Naive thymus-derived CD4-positive, alpha-beta T cell (primary cell): ENCODE results near the gene HPS1. TPM values are rescaled to one million over a fixed set of nuclear protein-coding genes. Genes with fewer than 3 reads are reported as not detected.

Source experiments
- ATAC-seq: fragments of 150-1000 bp; cut with Tn5 transposase; 2 replicates; pipeline ENCODE4 v1.10.0; 2021; ENCODE audit warnings: mild to moderate bottlenecking, moderate library complexity
- CTCF ChIA-PET: fragments of 350-600 bp; sonication (Branson Sonifier 250); formaldehyde crosslinking; loops from one replicate; lab custom pipeline; 2021; ENCODE audit warnings: antibody characterized with exemption; lab: Charles Lee
- POLR2A ChIA-PET: fragments of 350-600 bp; sonication (Branson Sonifier 250); formaldehyde crosslinking; loops from one replicate; lab custom pipeline; 2021; ENCODE audit warnings: antibody characterized with exemption, inconsistent platforms; lab: Charles Lee
- DNase-seq, 9 donors: peaks; one replicate each; pipeline versions ENCODE4 v3.0.0 to v3.0.0-alpha.2; 2020 to 2022; ENCODE audit warnings: mixed read lengths in 1 of 9
- H3K27ac ChIP-seq: one replicate; pipeline ENCODE4 v1.7.0; 2013; ENCODE audit warnings: mild to moderate bottlenecking, low read depth, low read length, moderate library complexity
- H3K27me3 ChIP-seq, 2 donors: one replicate each; pipeline ENCODE4 v1.7.0; 2013; ENCODE audit warnings: low read length in 2 of 2, mild to moderate bottlenecking in 2 of 2, moderate library complexity in 2 of 2; ENCODE audit not compliant: control insufficient read depth in 2 of 2, insufficient read depth in 2 of 2
- H3K36me3 ChIP-seq, 3 experiments: 1 replicate in 2 of 3; 2 replicates in 1 of 3; pipeline ENCODE4 v1.7.0; 2013; ENCODE audit warnings: low read length in 3 of 3, mild to moderate bottlenecking in 3 of 3, moderate library complexity in 1 of 3; ENCODE audit not compliant: insufficient read depth in 3 of 3, control insufficient read depth in 2 of 3
- H3K4me1 ChIP-seq, 2 donors: one replicate each; pipeline ENCODE4 v1.7.0; 2013; ENCODE audit warnings: low read length in 2 of 2, mild to moderate bottlenecking in 2 of 2, moderate library complexity in 1 of 2; ENCODE audit not compliant: control insufficient read depth in 2 of 2, insufficient read depth in 2 of 2
- H3K4me3 ChIP-seq: 2 replicates; pipeline ENCODE4 v1.7.0; 2013; ENCODE audit warnings: mild to moderate bottlenecking, low read length
- H3K9me3 ChIP-seq, 3 experiments: 1 replicate in 2 of 3; 2 replicates in 1 of 3; pipeline ENCODE4 v1.7.0; 2013; ENCODE audit warnings: low read length in 3 of 3; ENCODE audit not compliant: control insufficient read depth in 2 of 3
- H3K27ac Mint-ChIP-seq, 9 donors: one replicate each; pipeline ENCODE4 v1.8.0; 2020 to 2022; ENCODE audit warnings: mixed read lengths in 9 of 9, mild to moderate bottlenecking in 8 of 9, moderate library complexity in 5 of 9, inconsistent platforms in 2 of 9
- H3K27me3 Mint-ChIP-seq, 5 donors: one replicate each; pipeline ENCODE4 v1.8.0; 2021 to 2022; ENCODE audit warnings: mixed read lengths in 5 of 5, mild to moderate bottlenecking in 1 of 5
- H3K36me3 Mint-ChIP-seq, 5 donors: one replicate each; pipeline ENCODE4 v1.8.0; 2020 to 2022; ENCODE audit warnings: mixed read lengths in 5 of 5, mild to moderate bottlenecking in 3 of 5, inconsistent platforms in 1 of 5
- H3K4me1 Mint-ChIP-seq, 7 donors: one replicate each; pipeline ENCODE4 v1.8.0; 2020 to 2022; ENCODE audit warnings: mixed read lengths in 7 of 7, mild to moderate bottlenecking in 3 of 7, inconsistent platforms in 1 of 7
- H3K4me3 Mint-ChIP-seq, 10 donors: one replicate each; pipeline ENCODE4 v1.8.0; 2020 to 2022; ENCODE audit warnings: mild to moderate bottlenecking in 10 of 10, mixed read lengths in 10 of 10, moderate library complexity in 6 of 10, inconsistent platforms in 2 of 10
- H3K9me3 Mint-ChIP-seq, 11 donors: one replicate each; pipeline ENCODE4 v1.8.0; 2020 to 2022; ENCODE audit warnings: mixed read lengths in 11 of 11, mild to moderate bottlenecking in 4 of 11, inconsistent platforms in 1 of 11, moderate library complexity in 1 of 11
- intact Hi-C, 2 donors: fragments of 100-400 bp; cut with micrococcal nuclease; formaldehyde crosslinking; loops; one replicate each; pipeline ENCODE4 v1.15.1; 2023
- polyA plus RNA-seq, 2 donors: library from polyadenylated mRNA; unstranded; fragments of 300-500 nt; fragmentation: Illumina TruSeq; gene quantifications; one replicate each; pipeline ENCODE4 v1.2.3, GENCODE V29; 2021
- total RNA-seq, 6 experiments: library from RNA in 5 of 6; stranded (reverse) in 5 of 6; gene quantifications; 1 replicate in 5 of 6; 2 replicates in 1 of 6; pipeline ENCODE4 v1.2.3 and lab custom pipeline; 2021 to 2026

The HPS1 gene
- total and polyA plus RNA-seq, 7 experiments from 2014 or later: 54.3 to 107 (median 89.5) TPM

DNA sequence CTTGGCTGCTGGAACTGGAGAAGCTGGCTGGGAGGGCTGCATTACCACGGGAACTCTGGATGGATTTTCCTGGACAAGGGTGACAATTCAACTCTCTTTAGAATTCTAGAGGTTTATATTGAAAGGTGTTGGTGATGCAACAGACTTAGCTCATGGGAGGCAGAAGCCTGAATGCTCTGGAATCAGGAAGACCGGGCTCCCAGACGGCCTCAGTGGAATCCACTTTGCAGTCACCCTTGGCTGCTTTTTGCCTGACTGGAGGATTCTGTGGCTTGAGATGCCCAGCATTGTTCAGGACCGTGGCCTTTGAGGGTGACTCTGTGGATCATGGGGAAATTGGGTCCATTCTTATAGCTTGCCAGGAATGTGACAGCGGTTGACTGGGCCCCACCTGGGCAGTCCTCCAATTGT, 64.0 kb downstream of the HPS1 start:
- intact Hi-C loops: no loop called here
- ATAC-seq (no peak), DNase-seq (no peak)
- H3K27me3 ChIP-seq: no peaks in the 10 kb centered on the region
- Mint-ChIP-seq H3K9me3 (peaks cover 0 to 4% (median 0%) of the 10 kb centered on the region in 11 donors), H3K27ac (no peak overlapping the region), H3K4me3 (no peak overlapping the region), H3K4me1 (no peaks in the 10 kb centered on the region), H3K27me3 (no peaks in the 10 kb centered on the region), H3K36me3 (peaks cover 0 to 52% (median 21%) of the 10 kb centered on the region in 5 donors)
- H3K4me1 ChIP-seq: no peaks in the 10 kb centered on the region
- CTCF ChIA-PET: no interaction called here
- H3K4me3 ChIP-seq: no peak overlapping the region
- POLR2A ChIA-PET: interaction anchor here (0.6 kb wide), 1 partner anchor 1565 kb away, joined by 3 read pairs; no protein-coding TSS in a partner anchor
- H3K9me3 ChIP-seq: peaks cover 0 to 1% (median 0%) of the 10 kb centered on the region in 3 experiments
- H3K27ac ChIP-seq: no peak overlapping the region
- H3K36me3 ChIP-seq: peaks cover 0 to 24% (median 0%) of the 10 kb centered on the region in 3 experiments

DNA sequence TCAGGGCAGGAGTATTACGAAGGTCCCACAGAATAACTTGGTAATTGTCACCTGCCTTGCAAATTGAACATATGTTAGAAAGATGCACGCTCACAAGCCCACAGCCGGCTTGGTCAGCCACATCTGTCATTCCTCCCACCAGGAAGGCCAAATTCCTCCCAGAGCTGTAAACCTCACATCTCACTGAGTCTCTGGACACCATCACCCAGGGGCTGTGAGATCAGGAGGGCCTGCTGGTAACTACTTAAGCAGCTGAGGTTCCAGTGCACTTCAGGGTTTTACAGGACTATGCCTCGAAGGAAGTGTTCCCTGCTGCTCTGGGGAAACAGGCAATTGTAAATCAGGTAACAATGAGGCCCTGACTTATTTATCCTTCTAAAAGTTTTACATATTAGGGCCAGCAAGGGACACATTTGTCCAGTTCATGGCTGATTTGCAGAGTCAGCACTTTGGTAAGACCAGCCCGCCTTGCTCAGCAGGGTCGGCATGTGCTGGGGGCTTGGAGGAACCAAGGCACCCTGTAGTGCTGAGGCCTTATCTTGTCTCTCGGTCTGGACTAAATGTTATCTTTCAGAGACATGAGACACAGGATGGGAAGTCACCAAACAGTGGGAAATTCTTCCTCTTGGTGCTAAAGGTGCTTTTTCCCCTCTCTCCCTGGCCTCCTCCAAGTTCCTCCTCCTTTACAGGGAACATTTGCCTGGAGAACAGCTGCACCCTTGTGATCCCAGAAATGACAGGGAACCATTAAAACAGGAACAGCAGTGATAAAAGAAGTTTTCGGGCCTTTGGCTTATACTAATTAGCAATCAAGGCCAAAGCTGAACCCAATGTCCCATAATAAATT, 66.0 kb downstream of the HPS1 start:
- no peak overlapping the region for H3K4me3 ChIP-seq
- H3K9me3 ChIP-seq: peaks cover 0 to 3% (median 0%) of the 10 kb centered on the region in 3 experiments
- POLR2A ChIA-PET: no interaction called here
- CTCF ChIA-PET: no interaction called here
- peaks cover 0 to 49% (median 12%) of the 10 kb centered on the region in 5 donors for H3K36me3 Mint-ChIP-seq
- no peak overlapping the region for H3K27ac Mint-ChIP-seq
- no peak for ATAC-seq
- DNase-seq: no peak
- H3K4me1 ChIP-seq: no peaks in the 10 kb centered on the region
- H3K27ac ChIP-seq: no peak overlapping the region
- intact Hi-C loops: no loop called here
- H3K9me3 Mint-ChIP-seq: peaks cover 0 to 6% (median 0%) of the 10 kb centered on the region in 11 donors
- H3K27me3 ChIP-seq: no peaks in the 10 kb centered on the region
- H3K36me3 ChIP-seq: peaks cover 0 to 17% (median 0%) of the 10 kb centered on the region in 3 experiments
- H3K27me3 Mint-ChIP-seq: no peaks in the 10 kb centered on the region
- H3K4me1 Mint-ChIP-seq: no peaks in the 10 kb centered on the region
- no peak overlapping the region for H3K4me3 Mint-ChIP-seq

DNA sequence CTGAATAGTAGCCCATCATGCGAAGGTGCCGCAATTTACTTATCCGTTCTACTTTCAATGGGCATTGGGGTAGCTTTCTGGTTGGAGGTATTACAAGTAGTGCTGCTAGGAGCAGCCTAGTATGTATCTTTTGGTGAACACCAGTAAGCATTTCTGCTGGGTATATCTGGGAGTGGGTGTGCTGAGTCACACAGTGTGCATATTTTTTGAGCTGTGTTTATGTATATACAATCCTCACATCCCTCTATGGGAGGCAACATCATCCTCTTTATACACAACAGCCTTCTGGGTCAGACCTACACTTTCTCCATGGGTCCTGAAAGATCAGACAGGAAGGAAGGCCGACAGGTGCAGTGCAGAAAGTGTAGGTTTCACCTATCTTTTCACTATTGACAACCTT, 68.0 kb downstream of the HPS1 start:
- Mint-ChIP-seq H3K9me3 (peaks cover 0 to 6% (median 0%) of the 10 kb centered on the region in 11 donors), H3K27me3 (peaks cover 0 to 4% (median 0%) of the 10 kb centered on the region in 5 donors), H3K36me3 (peaks cover 0 to 39% (median 12%) of the 10 kb centered on the region in 5 donors), H3K4me3 (no peak overlapping the region), H3K27ac (no peak overlapping the region), H3K4me1 (no peaks in the 10 kb centered on the region)
- ATAC-seq (no peak), DNase-seq (no peak)
- Histone ChIP-seq H3K36me3 (peaks cover 0 to 7% (median 0%) of the 10 kb centered on the region in 3 experiments), H3K9me3 (peaks cover 0 to 3% (median 0%) of the 10 kb centered on the region in 3 experiments), H3K27me3 (no peaks in the 10 kb centered on the region), H3K4me3 (no peak overlapping the region), H3K27ac (no peak overlapping the region), H3K4me1 (no peaks in the 10 kb centered on the region)
- CTCF ChIA-PET: no interaction called here
- intact Hi-C loops: no loop called here
- POLR2A ChIA-PET: no interaction called here

DNA sequence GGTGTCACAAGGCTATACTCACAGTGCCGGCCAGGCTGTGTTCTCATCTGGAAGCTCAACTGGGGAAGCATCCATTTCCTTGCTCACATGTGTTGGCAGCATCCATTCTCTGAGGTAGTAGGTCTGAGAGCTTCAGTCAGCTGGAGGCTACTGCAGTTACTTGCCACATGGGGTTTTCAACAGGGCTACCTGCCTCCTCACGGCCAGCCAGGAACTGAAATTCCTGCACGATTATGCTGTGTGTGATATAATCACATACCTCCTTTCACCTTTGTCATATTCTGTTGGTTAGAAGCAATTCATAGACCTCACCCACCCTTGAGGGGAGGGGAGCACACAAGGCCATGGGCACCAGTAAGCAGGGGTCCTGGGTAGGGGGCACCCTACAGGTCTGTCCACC, 69.2 kb downstream of the HPS1 start:
- no peak overlapping the region for H3K27ac Mint-ChIP-seq
- H3K4me1 Mint-ChIP-seq: no peaks in the 10 kb centered on the region

DNA sequence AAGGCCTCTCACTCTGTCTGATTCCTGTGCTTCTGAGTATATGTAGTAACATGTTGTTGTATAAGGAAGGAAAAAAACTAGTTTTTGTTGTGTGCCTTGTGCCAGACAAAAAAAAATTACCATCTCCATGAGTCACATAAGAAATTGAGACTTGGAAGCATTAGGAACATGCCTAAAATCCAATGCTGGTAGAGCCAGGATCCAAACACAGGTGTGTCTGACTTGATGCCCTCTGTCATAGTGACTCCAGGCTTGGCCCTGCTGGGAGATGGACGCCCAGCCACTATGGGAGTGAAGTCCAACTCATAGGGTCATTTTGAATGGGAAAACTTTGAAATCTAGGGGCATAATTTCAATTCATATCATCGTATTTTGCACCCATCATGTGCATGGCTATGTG, 69.7 kb downstream of the HPS1 start:
- peaks cover 0 to 4% (median 0%) of the 10 kb centered on the region in 5 donors for H3K27me3 Mint-ChIP-seq
- no peak overlapping the region for H3K4me3 Mint-ChIP-seq
- Histone ChIP-seq H3K36me3 (no peaks in the 10 kb centered on the region), H3K27me3 (no peaks in the 10 kb centered on the region), H3K4me1 (no peaks in the 10 kb centered on the region), H3K27ac (no peak overlapping the region), H3K4me3 (no peak overlapping the region), H3K9me3 (peaks cover 0 to 3% (median 0%) of the 10 kb centered on the region in 3 experiments)
- intact Hi-C loops: no loop called here
- ChIA-PET CTCF (no interaction called here), POLR2A (no interaction called here)
- H3K9me3 Mint-ChIP-seq: peaks cover 0 to 6% (median 0%) of the 10 kb centered on the region in 11 donors
- peaks cover 0 to 22% (median 4%) of the 10 kb centered on the region in 5 donors for H3K36me3 Mint-ChIP-seq
- no peaks in the 10 kb centered on the region for H3K4me1 Mint-ChIP-seq
- no peak overlapping the region for H3K27ac Mint-ChIP-seq
- ATAC-seq (no peak), DNase-seq (no peak)

More for the DNA sequence above, 69.2 kb downstream of the HPS1 start:
- DNase-seq (no peak), ATAC-seq (no peak)
- Histone ChIP-seq H3K9me3 (peaks cover 0 to 3% (median 0%) of the 10 kb centered on the region in 3 experiments), H3K27me3 (no peaks in the 10 kb centered on the region), H3K4me3 (no peak overlapping the region), H3K36me3 (peaks cover 0 to 1% (median 0%) of the 10 kb centered on the region in 3 experiments), H3K27ac (no peak overlapping the region), H3K4me1 (no peaks in the 10 kb centered on the region)
- intact Hi-C loops: no loop called here
- POLR2A ChIA-PET: no interaction called here
- Mint-ChIP-seq H3K36me3 (peaks cover 0 to 28% (median 9%) of the 10 kb centered on the region in 5 donors), H3K9me3 (peaks cover 0 to 6% (median 0%) of the 10 kb centered on the region in 11 donors), H3K27me3 (peaks cover 0 to 4% (median 0%) of the 10 kb centered on the region in 5 donors), H3K4me3 (no peak overlapping the region)
- CTCF ChIA-PET: no interaction called here

DNA sequence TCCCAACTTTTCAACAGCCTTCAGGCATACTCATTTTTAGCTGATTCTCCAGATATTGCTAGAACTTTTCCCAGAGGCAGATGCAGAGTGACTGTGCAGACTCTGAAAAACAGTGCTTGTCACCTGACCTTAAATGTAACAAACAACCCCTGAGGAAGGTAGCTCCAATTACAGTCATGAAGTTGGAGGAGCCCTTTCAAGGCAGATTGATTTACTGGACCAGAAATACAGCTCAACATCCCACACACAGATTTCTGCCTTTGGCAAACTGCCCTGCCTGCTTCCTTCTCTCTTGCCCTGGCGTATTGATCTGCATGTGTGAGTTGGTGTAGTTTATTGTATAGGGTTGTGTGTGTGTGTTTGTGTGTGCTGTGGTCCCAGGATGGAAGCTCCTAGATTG, 70.2 kb downstream of the HPS1 start:
- no peaks in the 10 kb centered on the region for H3K4me1 ChIP-seq
- H3K36me3 ChIP-seq: no peaks in the 10 kb centered on the region
- Mint-ChIP-seq H3K4me3 (no peak overlapping the region), H3K9me3 (peaks cover 0 to 6% (median 0%) of the 10 kb centered on the region in 11 donors), H3K36me3 (peaks cover 0 to 21% (median 4%) of the 10 kb centered on the region in 5 donors), H3K4me1 (no peaks in the 10 kb centered on the region), H3K27me3 (peaks cover 0 to 8% (median 2%) of the 10 kb centered on the region in 5 donors), H3K27ac (no peak overlapping the region)
- CTCF ChIA-PET: no interaction called here
- no peak overlapping the region for H3K4me3 ChIP-seq
- DNase-seq: no peak
- no peak for ATAC-seq
- POLR2A ChIA-PET: no interaction called here
- peaks cover 0 to 3% (median 0%) of the 10 kb centered on the region in 3 experiments for H3K9me3 ChIP-seq
- H3K27me3 ChIP-seq: no peaks in the 10 kb centered on the region
- intact Hi-C loops: no loop called here
- no peak overlapping the region for H3K27ac ChIP-seq
